GM18498 (cell line): ENCODE measurements around the gene MID1IP1.

ENCODE experiments used
- ATAC-seq: cut with Tn5 transposase; IDR thresholded peaks from one replicate; pipeline ENCODE4 v1.9.1; 2021; ENCODE audit warnings: mild to moderate bottlenecking, moderate library complexity; ENCODE audit not compliant: unreplicated experiment

Gene MID1IP1, protein sequence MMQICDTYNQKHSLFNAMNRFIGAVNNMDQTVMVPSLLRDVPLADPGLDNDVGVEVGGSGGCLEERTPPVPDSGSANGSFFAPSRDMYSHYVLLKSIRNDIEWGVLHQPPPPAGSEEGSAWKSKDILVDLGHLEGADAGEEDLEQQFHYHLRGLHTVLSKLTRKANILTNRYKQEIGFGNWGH

DNA sequence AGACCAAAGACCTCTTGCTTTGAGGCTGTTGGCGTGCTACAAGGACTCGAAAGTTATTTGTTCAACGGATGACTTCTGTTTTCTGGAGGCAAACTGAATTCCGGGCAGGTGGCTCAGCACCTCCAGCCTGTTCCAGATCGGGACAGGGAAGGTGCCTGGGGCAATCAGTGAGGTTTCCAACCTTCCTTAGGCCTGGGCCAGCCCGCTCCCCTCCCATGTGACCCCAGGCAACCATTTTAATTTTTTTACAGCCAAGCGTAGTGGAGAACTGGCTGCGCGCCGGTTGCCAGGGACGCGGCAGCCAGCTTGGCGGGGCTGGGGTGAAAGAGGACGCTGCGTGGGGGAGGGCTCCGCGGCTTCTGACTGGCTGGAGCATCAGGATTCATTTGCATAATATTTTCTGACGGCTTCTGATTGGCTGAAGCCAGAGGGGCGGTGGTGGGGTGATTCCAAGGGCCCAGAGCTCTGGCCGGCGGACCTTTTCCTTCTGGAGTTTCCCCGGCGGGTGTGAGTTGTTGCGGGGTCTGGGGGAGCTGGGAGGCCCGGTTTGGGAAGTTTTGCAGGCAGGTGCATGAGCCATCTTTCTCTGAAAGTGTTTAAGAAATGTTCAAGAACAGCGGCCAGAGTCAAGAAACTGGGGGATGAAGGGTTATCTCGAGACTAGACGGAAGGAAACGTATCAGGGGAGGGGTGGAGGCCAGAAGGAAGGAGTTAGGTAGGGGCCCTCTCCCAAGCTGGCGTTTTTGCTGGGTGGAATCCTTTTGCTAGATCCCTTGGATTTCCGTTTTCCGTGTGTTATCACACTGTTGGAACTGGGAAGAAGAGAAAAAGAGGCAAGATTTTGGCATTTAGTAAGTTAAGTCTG lies at the start of gene MID1IP1:
Gene MID1IP1, plus strand, starts transcription at position 479 of the 865 bp plus-strand sequence. CDS start 3,488 bp downstream, outside the sequence.
- peak; percentile 61 for ATAC-seq

DNA sequence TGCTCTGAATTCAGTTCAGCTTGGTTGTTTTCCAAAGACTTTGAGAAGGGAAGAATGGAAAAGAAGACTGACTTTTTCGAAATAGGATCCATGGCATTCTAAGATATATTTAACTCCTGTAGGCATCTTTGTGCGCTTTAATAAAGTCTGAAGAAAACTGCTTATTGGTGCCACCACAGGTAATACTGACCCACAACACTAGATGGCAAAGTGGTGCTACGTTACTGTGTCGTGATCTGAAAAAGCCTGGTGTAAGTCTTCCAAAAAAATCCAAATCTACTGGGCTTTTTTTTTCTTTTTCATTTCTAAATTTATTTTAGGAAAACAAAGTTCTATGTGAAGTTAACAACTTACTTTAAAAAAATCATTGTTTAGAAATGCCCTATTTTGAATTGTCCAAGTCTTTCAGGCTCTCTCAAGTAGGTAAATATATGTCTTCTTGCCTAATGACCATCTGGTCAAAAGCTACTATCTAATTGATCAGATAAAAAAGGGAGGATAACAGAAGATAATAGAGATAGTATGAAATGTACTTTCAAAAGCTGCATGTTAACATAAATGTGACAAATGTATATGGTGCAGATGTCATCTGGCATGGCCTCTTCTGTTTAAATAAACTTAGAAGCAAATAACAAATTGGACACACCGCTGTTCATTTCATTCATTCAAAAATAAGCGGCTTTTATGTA lies 47.0 kb upstream of the MID1IP1 start:
- ATAC-seq, result no peak

DNA sequence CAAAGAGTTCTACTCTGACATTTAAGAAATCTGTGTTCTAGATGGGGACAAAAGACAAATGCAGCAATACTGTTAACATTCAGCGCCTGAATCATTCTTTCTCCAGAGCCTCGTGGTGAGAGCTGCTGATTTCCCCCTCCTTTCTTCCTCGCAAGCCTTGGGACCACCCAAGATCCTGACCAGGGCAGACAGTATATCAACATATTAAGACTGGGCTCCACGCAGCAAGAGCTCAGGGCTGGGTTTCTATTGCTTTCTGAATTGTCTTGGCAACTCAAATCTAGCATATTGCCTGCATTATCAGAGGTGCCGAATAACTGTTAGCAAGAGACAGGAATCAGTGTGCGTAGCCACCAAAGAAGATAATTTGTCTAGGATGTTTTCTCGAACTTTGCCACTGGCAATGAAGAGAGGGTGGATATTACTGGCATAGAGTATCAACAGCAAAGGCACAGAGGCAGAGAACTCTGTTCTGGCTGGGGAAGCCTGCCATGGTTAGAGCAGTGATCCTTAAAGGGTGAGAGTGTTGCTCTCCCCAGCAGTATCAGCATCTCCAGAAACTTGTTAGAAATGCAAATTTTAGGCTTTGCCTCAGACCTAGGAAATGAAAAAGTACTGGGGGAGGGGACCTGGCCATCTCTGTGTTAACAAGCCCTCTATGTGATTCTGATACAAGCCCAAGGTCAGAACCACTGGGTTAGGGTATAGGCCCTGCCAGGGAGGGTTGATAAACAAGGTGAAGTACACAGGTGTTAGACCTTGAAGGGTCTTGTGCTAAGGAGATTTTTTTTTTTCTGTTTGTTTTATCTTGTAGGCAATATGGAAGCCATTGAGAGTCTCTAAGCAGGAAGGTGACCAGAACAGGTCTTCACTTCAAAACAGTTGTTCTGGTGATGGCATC lies 46.2 kb upstream of the MID1IP1 start:
- no peak for ATAC-seq

DNA sequence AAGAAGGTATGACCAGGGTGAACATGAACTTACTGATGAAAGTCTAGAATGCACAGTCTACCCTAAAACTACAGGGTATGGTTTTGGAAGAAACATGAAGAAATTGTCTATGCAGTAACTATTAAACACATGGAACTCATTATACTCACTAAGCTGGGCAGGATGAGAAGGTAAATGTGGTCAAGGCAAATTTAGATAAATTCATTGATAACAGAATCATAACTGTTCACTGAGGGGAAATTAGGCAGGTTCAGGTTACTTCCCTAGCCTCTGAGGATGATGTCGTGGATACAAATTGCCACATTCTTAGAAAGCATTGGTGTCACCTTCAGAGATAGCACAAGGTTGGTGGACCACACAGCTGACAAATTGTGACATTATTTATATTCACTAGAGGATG lies 40.4 kb upstream of the MID1IP1 start:
- ATAC-seq, result no peak

DNA sequence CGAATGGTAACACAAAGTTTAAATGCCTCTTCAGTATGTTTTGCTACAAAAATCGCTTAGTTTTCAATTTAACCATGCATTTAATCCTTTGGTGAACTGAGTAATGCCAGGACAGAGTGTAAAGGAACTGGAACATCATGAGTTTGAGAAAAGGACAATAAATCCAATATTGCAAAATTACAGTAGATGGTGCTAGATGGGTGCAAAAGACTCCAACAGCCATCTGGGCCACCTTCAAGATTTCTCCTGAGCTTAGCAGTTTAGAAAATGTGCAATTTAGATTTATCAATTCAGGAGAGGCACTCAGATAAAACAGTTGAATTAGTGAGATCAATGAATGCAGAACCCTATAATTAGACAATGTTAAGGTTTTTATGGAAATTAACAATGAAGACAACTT lies 33.2 kb upstream of the MID1IP1 start:
- ATAC-seq, result no peak

DNA sequence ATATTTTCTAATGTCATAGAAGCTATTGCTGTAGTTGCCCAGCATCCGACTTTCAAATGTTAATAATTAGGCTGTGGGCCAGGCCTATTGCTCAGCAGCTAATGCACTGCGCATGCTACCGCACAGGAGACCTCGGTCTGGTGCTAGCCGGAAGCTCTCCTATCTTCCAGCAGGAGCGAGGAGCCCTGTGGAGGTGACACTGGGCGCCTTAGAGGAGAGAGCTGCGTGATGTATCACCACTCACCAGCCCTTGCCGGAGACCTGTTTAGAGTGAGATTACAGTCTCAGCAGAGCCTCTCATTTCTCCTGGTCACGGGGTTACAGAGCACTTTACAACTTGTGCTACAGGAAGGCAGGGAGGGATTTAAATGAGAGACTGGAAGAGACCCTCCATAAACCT lies 31.1 kb upstream of the MID1IP1 start:
- no peak for ATAC-seq

DNA sequence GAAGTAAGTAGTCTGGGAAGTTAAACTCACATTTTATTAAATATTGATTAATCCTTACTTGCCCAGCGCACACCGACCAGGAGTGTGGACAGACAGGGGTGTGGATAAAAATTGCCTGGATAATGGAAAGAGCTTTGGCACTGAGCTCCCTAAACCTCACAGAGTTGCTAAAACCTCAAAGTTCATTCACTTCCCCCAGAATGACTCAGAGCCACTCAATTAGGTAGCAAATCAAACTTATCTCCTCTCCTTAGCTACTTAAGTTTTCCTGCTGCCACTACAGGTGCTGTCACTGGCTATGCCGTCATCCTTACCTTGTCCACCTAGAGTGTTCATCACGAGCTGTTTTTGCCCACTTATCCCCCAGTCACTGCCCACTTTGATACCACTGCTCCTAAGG lies 27.0 kb upstream of the MID1IP1 start:
- ATAC-seq, result no peak

DNA sequence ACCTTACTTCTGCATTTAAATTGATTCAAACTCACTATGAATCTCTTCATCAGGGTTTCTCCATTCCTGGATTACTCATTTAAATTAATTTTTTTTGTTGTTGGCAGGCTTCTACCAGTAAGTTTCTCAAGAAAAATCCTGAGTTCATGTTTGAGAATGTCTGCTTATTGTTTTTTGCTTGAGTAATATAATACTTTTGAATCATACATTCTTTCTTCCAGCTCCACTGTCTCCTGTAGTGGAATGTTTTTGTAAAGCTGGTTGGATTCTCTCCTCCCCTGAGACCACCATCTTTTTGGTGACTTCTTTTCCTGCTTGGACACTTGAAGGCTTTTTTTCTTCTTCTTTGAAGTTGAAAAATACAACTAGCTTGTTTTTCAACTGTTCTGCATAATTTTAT lies 4.3 kb upstream of the MID1IP1 start:
- ATAC-seq, result no peak

DNA sequence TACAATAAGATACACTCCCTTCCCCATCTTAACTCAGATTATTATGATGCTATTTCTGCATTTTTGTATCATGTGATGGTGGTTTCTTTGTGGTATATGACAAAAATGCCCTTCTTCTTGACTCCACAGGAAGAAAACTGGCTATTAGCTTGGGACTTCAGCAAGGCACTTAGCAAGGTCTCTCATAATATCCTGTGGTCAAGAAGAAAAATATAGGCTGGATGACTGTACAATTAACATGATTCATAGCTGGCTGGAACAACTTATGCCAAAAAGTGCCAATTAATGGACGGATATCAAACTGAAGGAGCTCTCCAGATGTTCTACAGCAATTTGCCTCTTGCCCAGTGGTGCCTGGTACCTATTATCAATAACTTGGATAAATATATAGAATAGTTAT lies 2.3 kb upstream of the MID1IP1 start:
- ATAC-seq, result no peak

DNA sequence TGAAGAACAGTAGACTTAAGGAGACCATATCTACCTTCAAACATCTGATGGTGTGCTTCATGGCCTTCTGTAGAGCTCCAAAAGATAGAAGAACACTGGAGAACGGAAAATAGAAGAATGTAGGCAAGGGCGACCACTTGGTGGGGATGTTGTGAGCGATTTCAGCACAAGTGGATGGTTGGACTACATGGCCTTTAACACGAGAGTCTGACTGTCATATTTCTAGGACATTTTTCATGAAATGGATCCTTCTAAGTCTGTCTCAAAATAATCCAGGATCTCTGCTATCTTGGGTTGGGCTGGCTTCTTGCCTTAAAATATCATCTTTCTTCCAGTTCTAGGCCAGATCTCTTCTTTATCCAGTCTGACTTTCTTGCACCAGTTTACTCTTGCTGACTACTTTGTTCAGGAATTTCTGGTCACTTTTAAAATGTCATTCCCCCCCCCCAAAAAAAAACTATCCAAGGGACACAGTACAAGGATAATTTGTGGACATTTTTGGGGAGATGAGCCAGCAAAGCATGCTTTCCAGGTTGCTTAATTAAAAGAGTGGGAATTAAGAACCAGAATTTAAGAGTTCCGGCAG lies 1.2 kb upstream of the MID1IP1 start:
- ATAC-seq, result no peak

DNA sequence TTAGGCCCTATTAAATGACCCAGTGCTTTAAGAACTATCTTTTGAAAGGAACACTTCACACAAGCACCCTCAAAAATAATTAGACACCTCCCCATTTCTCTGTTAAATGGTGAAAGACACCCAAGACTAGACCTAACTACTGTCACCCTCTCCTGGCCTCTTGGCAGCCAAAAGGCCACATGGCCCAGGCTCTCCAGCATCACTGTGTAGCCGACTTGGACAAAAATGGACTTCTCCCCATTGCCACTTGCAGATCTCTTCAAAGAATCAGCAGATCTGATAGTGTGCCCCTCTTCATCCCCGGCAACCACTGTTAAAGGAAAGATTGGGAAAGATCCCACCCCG lies 2.0 kb downstream of the MID1IP1 start:
- ATAC-seq, result no peak

DNA sequence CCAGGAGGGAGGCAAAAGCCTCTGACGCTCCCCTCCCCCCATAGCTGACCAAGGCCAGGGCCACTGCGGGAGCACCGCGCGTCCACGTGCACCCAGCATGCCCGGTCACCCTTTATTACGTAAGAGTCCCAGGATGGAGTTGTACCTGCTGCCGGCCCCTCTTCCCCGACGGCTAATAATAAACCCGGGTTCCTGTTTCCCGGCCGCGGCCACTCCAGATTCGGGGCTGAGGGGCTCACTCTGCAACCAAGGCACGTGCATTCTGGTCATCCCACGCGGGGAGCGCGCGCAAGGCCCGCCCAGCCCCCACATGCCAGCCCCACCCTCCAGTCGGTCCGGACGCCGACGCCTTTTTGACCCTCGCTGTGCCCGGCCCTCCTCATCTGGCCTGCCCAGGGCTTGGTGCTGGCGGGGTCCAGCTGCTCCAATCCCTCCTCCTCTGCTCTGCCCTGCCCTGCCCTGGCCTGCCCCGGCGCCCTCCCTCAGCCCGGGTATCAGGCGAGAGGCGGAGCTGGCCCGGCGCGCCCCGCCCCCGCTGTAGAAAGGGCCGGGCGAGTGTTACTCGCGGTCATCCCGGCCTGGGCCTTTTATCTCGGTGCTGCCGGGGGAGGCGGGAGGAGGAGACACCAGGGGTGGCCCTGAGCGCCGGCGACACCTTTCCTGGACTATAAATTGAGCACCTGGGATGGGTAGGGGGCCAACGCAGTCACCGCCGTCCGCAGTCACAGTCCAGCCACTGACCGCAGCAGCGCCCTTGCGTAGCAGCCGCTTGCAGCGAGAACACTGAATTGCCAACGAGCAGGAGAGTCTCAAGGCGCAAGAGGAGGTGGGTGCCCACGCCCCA lies 2.6 kb downstream of the MID1IP1 start:
- peak; percentile 62 for ATAC-seq

DNA sequence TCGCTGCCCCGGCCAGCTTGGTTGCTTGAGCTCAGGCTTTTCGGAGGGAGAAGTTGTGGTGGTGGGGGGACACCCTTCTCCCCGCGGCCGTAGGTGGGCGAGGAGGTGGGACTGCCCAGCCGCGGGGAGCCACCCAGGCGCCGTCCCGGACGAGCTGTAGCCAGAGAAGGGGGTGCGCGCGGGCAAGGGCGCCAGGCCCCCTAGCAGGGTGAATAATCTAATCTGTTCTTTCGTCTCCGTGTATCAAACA lies 3.1 kb downstream of the MID1IP1 start:
- ATAC-seq, result no peak

DNA sequence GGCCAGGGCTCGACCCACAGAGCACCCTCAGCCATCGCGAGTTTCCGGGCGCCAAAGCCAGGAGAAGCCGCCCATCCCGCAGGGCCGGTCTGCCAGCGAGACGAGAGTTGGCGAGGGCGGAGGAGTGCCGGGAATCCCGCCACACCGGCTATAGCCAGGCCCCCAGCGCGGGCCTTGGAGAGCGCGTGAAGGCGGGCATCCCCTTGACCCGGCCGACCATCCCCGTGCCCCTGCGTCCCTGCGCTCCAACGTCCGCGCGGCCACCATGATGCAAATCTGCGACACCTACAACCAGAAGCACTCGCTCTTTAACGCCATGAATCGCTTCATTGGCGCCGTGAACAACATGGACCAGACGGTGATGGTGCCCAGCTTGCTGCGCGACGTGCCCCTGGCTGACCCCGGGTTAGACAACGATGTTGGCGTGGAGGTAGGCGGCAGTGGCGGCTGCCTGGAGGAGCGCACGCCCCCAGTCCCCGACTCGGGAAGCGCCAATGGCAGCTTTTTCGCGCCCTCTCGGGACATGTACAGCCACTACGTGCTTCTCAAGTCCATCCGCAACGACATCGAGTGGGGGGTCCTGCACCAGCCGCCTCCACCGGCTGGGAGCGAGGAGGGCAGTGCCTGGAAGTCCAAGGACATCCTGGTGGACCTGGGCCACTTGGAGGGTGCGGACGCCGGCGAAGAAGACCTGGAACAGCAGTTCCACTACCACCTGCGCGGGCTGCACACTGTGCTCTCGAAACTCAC lies 3.6 kb downstream of the MID1IP1 start:
- no peak for ATAC-seq

DNA sequence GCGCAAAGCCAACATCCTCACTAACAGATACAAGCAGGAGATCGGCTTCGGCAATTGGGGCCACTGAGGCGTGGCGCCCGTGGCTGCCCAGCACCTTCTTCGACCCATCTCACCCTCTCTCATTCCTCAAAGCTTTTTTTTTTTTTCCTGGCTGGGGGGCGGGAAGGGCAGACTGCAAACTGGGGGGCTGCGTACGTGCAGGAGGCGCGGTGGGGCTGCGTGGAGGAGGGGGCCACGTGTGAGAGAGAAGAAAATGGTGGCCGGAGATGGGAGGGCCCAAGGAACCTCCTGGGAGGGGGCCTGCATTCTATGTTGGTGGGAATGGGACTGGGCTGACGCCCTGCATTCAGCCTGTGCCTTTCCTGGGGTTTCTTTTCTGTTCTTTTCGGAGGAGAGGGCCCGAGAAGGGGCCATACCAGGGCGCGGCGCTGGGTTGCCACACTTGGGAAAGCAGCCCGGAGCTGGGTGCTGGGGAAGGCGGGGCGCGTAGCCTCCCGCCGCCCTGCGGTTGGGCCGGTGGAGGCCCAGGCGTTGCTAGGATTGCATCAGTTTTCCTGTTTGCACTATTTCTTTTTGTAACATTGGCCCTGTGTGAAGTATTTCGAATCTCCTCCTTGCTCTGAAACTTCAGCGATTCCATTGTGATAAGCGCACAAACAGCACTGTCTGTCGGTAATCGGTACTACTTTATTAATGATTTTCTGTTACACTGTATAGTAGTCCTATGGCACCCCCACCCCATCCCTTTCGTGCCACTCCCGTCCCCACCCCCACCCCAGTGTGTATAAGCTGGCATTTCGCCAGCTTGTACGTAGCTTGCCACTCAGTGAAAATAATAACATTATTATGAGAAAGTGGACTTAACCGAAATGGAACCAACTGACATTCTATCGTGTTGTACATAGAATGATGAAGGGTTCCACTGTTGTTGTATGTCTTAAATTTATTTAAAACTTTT lies 4.5 kb downstream of the MID1IP1 start:
- no peak for ATAC-seq

DNA sequence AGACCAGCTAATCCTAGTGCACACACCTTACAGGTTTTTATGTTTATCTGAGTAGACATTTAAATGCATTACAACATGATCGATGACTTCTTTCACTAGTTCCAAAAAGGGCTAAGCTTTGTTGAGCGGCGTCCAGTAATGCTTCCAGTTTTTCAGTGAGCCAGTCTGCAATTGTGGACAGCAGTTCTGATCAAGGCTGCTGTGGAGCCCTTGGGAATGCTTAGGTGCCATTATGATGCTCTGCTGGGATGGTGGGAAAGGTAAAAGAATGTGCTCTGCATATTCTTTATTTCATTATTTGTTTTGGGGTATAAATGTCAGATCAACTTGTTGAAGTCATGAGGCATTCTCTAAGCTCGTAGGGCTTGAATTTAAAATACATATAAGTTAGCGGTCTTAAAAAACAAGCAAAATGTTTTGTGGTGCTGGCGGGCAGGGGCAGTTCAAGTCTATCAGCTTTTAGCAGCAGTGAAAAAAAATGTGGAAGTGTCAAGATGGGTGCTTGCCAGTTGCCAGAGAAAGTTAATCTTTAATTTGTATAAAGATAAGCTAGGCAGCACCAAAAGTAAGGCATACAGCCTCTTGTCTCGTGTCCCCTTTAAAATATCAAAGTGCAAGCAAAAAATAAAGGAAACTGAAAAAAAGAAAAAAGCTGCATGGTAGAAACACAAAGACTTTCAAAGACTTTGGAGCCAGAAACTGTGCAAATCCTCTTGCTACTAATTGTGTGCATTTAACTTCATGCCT lies 5.8 kb downstream of the MID1IP1 start:
- no peak for ATAC-seq

DNA sequence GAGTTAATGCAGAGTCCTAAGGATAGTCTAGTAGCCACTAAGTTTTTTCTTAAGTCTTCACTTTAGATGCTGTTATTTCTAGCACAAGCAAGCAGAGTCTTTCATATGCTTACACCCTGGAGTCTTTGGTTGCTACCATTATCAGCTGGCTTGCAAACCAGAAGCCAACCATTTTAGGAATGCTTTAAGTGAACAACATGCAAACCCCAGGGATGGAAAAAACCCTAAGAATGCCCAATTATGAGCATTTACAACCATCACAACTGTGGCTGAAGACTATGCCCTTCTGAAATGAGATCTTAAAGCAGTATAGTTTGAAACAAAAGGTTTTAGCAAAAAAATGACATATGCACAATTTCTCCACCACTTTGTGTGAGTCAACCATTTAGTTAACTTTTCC lies 6.6 kb downstream of the MID1IP1 start:
- no peak for ATAC-seq
